Activated gamma-delta T cell (primary cell): ENCODE data around the gene GUCA2A.
"Not testable (repeated sequence)": the region's sequence is repeated elsewhere in the genome, so short reads cannot be mapped to it uniquely, and the experiment has no call there.

Experiments used
- DNase-seq: peaks from one replicate; lab custom pipeline; 2025; lab: John Stamatoyannopoulos, UW
- total RNA-seq, 2 donors: gene quantifications; one replicate each; lab custom pipeline; 2026; lab: John Stamatoyannopoulos, UW

Gene GUCA2A, protein sequence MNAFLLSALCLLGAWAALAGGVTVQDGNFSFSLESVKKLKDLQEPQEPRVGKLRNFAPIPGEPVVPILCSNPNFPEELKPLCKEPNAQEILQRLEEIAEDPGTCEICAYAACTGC
- 0 to 0.05 reads per million in 2 donors for total RNA-seq

DNA sequence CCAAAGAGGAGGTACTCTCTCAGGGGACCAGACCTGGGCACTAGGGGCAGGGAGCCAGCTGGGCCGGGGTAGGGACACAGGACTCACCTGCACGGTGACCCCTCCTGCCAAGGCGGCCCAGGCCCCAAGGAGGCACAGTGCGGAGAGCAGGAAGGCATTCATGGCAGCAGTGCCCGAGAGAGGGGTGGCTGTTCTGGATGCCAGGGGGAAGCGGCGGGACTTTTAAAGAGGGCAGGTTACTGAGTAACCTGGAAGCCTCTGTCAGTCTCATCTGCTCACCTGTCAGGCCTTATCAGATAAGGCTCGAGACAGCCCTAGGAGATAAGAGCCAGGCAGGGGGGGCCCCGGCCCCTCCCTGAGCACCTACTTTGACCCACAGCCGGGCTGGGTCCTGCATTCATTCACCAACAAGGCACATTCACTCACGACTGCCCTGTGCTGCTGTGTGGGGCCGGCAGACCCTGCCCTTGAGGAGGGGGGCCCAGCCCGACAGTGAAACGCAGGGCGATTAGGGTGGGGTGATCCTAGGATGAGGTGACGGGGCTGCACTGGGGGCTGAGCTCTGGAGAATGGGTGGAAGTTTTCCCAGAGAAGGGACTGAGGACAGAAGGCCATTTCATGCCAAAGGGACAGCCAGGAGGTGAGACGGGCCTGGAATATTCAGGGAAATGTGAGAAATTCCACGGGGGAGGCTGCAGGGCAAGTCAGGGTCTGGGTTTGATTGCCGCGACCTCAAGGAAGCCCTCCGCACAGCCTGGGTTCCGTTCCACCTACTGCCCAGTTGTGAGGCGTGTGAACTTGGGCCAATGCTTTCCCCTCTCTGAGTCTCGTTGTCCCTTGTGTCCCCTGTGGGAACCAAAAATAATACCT lies at the start of gene GUCA2A:
Gene GUCA2A (minus strand): TSS at position 195 of the 870 bp plus-strand sequence. CDS start 33 bp downstream, at position 162.
- DNase-seq = no peak

DNA sequence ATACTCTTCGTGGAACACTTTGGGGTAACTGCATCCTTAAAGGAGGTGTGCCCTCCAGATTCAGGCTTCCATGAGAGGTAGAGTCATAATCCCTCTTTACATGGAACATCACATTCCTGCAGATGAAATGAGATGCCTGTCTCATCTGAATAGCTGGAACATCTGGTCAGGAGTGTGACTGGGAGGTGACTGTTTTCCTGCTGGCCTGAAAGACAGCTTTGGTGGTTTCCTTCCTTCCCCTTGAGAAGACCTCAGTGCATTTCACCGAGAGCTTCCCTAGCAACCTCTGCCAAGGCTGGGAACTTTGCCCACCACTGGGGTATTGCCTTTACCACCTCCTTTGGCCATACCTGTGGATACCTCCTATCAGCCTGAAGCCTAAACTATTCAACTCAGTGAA lies 46.7 kb upstream of the GUCA2A start:
- no peak for DNase-seq

DNA sequence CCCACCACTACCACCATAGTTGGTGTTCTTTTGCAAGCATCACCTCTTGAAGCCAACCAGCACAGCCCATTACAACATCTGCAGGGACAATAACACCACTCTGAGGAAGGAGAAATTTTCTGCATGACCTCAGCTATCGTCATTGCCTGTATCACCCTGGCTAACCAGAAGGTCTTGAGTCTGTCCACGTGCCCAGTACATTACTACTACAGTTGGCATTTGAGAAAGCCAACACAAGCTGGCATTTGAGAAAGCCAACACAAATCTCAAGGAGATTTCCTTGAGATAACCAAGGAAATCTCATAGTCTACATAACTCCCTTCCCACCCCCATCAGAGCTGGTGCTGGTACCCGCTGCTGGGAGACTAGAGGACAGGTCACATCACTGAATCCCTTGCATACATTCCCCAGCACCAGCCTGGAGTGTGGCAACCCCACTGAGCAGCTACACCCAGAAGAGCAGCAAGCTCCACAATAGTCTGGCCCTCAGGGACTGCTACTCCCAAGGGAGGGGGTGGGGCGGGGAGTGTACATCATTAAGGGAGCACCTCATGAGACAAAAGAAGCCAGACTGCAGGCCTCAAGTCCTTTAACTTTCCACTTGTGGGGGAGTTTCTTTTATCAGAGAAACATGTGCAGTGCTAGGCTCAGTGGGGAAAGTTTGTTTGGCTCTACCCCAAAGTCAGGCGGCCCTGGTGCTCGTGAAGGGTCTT lies 46.0 kb upstream of the GUCA2A start:
- no peak for DNase-seq

DNA sequence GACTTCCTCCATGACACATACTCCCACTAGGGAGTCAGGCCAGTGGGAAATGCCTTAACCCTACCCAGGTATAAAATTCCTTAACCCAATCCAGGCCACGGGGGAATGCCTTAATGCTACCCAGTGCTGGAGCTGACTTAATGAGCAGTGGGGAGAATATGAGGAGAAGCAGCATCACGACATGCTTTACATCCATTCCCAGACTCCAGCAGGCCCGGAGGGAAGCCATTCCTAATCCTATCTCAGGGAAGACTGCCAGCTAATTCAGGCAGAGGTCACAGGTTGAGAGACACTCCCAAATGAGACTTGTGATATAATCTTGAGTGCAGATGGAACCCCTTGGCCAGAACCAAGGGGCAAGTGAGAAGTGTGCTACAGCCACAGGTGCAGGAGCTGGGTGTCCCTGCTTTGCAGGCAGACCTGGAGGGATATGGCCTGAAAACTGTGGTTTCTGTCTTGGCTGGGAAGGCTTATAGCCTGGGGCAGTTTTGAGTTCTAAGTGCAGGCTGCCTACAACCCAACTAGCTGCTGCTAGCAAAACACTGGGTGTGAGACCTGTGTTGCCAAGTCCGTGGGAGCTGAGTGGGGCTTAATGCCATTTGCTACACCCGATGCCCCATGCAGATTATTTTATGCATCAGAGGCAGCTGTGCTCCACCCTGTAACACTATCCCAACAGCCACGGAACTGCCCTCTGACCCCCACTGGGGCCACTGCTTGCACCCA lies 45.1 kb upstream of the GUCA2A start:
- no peak for DNase-seq

DNA sequence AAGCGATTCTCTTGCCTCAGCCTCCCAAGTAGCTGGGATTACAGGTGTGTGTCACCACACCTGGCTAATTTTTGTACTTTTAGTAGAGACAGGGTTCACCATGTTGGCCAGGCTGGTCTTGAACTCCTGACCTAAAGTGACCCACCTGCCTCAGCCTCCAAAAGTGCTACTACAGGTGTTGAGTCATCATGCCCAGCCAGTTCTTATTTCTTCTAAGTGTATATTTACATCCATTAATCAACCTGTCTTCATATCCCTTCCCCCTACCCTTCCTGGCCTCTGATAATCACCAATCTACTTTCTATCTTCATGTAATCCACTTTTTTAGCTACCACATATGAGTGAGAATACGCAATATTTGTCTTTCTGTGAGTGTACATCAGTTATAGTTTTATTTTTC lies 42.4 kb upstream of the GUCA2A start:
- not testable (repeated sequence) for DNase-seq

DNA sequence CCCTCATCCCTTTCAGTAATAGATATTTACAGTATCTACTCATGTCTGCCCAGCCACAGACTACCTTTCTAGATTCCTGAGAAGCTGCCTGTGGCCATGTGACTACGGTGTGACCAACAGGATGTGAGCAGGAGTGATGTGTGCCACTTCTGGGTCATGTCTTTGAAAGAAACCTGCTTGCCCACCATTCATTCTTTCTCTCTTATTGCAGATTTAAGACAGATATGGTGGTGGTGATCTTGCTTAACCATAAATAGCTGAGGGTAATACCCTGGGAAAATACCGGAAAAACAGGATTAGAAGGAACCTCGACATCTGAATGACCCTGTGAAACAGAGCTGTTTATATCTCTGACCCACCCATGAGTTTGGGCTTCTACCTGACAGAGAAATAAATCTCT lies 41.6 kb upstream of the GUCA2A start:
- no peak for DNase-seq

DNA sequence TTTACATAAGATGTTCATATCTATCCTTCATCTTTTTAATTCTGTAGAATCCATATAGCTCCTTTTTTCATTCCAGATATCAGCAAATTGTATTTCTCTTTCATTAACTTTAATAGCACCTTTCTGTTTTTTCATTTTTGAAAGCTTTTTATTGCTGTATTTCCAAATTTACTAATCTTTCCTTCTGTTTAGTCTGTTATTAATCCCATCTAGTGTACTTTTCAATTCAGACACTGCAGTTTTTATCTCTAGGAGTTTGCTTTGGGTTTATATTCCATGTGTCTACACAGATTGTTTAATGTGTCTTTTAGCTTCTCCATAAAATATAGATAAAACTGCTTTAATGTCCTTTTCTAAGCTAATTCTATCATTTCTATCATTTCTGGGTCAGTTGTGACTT lies 37.4 kb upstream of the GUCA2A start:
- no peak for DNase-seq

DNA sequence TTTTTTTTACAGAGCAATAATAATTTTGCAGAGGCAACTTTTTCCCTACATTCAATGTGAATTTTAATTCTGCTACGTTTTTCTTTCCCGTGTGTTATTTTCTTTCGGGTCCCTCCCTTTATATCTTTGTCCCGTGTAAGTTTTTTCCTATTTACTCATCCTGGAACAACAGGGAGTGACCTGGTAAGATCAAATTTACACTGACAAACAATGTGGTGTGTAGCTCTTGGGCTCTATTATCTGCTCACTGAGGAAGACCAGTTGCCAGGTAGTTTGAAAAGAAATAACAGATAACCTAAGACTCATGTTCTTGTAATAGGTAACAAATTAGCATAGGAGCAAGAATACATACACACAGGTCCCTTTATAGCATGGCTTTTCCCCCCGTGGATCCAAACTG lies 33.7 kb upstream of the GUCA2A start:
- DNase-seq = no peak

DNA sequence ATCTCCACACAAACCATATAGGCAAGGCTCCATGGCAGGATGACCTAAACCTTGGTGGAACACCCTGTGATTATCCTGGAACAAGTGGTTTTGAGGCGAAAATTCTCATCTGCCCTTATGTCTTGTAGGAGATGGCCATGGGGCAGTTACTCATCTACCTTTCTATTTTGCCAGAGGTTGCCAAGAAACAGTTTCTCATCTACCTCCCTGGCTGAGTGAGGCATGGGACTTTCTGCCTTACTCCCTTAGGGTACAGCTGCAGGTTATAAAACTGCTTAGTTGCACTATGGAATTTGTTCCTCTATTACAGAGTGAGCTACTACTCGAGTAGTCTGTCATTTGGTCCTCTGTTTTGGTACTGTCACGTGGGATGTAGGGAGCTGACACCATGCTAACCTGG lies 31.3 kb upstream of the GUCA2A start:
- DNase-seq = no peak

DNA sequence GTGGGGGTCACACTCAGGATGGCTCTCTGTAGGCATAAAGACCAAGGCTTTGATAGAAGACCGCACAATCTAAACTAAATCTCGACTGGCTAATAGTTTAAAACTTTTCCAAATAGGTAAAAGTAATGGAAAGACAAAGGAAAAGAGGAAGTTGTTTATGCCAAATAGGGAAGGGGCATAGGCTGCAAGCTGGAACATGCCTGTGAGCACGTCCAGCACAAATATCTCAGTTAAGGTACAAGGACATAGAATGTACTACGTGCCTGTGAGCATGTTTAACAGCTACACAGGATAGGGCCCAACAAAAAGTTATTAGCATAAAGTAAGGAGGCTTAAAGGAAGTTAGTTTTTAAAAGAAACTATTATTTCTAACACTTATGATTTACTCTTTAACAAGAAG lies 27.6 kb upstream of the GUCA2A start:
- no peak for DNase-seq

DNA sequence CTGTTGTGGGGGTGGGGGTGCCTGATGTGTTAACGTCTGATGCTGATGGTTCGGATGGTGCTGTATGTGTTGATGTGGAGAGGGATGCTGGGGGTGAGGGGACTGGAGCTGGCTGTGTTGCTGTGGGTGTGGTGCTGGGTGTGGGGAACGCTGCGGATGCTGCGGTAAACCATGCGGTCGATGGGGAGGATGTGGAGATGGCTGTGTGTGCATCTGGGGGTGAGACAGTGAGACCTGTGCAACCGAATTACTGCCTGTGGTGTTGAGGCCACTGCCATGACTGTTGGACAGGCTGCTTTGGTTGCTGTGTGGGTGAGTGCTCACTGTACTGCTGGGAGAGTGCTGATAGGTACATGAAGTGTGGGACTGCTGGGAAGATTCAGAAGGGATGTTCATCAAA lies 26.8 kb upstream of the GUCA2A start:
- DNase-seq = no peak

DNA sequence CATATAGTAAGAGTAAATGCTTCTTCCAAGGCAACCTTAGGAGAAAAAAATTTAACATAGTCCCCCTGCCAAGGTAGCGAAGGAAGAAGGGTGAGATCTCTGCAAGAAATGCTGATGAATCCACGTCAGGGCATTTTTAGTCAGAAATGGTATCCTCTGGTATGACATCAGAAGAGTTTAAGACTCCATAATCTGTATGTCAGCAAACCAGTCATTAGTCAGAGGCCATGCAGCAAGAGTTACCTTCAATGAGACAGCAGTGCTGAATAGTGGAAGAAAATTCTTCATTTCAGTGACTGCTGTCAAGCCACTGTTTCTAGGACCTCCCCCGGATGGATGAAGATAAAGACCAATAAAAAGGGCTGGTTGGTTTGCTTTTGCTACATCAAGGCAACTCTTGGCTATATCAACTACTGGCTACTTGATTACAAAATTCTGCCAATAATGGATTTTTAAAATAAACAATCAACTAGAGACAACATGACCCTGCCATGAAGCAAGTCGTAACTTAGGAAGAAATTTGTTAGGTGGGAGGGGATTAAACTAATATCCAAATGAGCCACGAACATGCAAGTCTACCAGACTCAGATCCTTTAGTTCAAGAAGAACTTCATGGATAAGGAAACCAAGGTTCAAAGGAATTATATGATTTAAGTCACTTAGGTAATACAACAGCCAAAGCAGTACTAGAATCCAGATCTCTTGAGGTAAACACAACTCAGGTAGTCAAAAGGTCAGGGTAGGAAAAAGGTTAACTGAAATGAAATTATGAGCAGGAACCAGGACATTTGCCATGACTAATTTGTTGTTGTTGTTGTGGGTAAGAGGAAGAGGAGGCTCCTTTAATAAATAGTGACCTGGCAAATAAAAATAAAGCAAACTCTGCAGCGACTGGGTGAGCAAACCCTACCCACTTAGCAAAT lies 25.6 kb upstream of the GUCA2A start:
- DNase-seq = no peak

DNA sequence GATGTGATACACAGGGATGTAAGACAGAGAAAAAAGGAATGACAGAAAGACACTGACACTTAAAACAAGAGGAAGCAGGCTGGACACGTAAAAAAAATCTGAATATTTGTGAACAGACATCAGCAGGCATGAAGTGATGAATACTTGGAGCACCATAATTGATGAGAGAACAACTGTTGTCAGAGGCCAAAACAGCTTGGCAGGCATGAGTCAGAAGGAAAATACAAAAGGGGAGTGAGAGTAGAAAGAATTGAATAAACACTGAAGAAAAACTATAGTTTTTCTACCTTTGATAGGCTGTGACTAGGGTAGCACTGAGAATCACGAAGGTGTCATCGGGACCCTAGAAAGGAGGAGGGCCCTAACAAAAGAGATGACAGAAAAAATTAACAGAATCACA lies 21.6 kb upstream of the GUCA2A start:
- DNase-seq = no peak

DNA sequence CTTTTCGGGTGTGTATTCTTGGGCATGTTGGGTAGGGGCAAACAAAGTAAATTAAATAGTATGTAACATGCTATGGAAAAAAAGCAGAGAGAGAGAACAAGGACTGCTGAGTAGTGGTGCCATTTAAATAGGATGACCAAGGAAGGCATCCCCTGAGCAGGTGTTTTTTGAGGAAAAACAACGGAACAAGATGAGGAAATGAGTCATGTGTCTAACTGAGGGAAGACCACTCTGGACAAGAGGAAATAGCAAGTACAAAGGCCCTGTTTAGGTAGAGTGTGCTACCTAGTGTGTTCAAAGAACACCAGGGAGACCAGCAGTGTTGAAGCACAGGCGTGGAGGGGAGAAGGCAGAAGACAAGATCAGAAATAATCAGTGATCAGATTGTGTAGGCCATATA lies 20.1 kb upstream of the GUCA2A start:
- no peak for DNase-seq

DNA sequence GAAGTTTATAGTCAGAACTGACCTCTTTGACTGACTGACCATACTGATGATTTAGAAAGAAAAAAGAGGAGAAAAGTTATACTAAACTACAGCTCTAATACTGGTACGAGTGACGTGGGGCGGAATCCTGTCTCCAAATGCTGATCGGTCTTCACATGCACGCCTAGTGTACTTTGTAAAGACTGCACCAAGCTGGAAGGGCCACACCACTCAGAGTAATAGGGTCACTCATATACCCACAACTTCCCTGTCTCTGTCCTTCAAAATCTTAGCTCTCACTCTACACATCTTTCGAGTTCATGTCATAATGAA lies 19.4 kb upstream of the GUCA2A start:
- DNase-seq = no peak

DNA sequence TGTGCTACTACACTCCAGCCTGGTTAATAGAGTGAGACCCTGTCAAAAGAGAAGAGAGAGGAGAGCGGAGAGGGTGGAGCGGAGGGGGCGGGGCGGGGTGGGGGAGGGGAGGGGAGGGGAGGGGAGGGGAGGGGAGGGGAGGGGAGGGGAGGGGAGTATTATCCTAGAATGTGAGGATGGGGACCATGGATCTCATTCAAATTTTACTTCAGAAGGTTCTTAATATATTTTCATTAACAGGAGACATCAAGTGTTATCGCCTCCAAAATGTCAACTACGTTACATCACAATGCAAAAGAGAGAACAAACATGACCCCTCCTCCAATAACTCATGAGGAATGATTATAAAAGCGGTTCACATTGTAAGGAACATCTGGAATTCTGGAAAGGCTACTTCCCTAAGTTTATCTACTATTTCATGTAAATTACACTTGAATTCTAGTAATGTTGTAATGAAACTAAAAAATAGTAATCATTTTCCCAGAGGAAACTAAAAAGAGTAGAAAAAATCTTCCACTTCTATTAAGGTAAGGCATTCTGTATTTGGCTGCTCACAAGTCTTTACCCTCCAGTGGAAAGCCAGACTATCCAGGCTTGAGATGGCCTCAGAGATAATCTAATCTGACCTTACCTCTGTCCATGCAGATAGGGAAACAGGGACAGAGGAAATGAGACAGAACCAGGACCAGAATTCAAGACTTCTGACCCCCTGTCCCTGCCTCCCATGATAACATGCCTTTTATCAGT lies 18.8 kb upstream of the GUCA2A start:
- DNase-seq = no peak

DNA sequence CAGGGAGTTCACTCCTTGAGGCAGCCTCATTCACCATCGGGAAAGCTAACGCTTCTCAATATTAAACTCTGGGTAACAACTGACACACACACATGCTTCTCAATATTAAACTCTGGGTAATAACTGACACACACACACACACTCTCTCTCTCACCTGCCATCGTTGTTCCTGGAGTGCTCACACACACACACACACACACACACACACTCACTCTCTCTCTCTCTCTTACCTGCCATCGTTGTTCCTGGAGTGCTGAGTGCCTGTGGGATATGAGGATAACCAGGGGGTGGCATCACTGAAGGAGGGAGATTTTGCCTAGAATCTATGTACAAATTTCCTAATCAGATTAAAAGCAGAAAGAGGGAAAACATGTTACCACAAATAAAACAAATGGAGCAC lies 17.1 kb upstream of the GUCA2A start:
- no peak for DNase-seq

DNA sequence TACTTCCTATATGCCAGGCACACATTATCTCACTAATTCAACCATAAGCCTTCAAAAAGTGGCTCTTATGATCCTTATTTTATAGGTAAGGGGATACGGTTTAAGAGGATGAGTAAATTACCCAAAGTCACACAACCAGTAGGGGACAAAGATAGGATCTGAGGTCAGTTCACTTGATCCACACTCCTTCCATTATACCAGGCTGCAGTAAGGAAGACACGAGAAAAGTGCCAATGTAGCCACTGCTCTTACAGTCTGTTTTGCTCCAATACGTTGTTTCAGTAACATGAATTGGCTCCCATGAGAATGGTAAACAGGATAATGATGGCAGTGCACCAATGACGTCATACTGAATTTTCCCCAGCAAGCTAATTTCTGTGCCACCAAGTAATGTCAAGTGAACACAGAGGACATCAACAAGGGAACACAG lies 15.4 kb upstream of the GUCA2A start:
- DNase-seq = no peak

DNA sequence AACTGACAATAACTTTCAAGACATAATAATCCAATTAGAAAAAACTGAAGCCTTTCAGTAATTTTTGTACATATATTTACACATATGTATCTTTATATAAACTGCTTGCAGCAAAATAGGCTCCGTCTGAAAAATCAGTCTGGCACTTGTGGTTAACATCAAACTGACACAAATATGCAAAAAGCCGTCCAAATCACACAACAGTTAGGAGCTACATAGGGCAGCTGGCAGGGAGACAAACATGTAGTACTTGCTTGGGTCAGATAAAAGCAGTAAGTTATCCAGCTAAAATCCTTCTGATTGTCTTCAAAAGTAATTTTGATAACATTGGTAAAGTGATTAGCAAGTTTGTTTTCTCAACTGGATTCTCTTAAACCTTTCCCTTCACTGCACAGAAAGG lies 14.7 kb upstream of the GUCA2A start:
- no peak for DNase-seq

DNA sequence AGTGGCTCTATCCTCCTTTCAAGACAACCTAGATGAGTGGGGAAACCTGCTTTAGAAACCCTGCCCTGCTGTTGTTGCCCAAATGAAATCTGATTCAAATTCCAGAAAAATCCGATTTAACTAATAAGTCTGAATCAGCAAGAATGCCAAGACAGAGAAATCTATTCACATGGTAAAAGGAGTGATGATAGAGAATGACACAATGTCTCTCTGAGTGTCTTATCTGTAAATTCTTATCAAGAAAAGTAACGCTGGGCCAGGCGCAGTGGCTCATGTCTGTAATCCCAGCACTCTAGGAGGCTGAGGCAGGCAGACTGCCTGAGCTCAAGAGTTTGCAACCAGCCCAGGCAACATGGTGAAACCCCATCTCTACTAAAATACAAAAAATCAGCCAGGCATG lies 13.7 kb upstream of the GUCA2A start:
- DNase-seq = no peak

DNA sequence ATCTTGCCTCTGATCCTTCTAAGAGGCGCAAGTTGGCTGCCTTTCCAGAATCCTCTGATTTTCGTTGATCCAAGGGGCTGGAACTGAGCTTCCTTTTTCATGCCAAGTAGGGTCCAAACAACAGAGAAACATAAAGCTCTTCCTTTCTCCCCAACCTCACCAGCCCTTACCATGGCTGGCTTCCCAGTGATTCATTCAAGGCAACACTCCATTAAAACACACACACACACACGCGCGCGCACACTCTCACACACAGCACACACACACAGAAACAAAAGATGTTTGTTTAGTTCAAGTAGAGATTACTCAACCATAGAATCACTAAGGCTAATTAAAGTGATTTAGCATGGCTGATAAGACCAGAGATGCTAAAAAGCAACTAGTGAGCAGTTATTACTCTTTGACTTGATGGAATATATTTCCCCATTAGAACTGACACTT lies 13.0 kb upstream of the GUCA2A start:
- DNase-seq = no peak
